Progenitor cell of endocrine pancreas (in vitro differentiated cells): ENCODE results near the gene TAS2R3. TPM values are rescaled to one million over a fixed set of nuclear protein-coding genes. Genes with fewer than 3 reads are reported as not detected.
A peak's percentile ranks its signal among the peaks of the same experiment; 100 is the strongest.
"Not testable (repeated sequence)": the region's sequence is repeated elsewhere in the genome, so short reads cannot be mapped to it uniquely, and the experiment has no call there.

Experiments
- DNase-seq: peaks from one replicate; pipeline ENCODE4 v3.0.0; 2021; ENCODE audit warnings: low spot score; ENCODE audit not compliant: unreplicated experiment
- H3K27ac Mint-ChIP-seq: 2 replicates; pipeline ENCODE4 v1.8.0; 2021; ENCODE audit warnings: mild to moderate bottlenecking, moderate library complexity, mixed read lengths
- H3K27me3 Mint-ChIP-seq: 2 replicates; pipeline ENCODE4 v1.8.0; 2021; ENCODE audit warnings: mixed read lengths
- H3K36me3 Mint-ChIP-seq: 2 replicates; pipeline ENCODE4 v1.8.0; 2022; ENCODE audit warnings: mixed read lengths; ENCODE audit not compliant: insufficient read depth
- H3K4me1 Mint-ChIP-seq: 2 replicates; pipeline ENCODE4 v1.8.0; 2021; ENCODE audit warnings: low read depth, mixed read lengths
- H3K4me3 Mint-ChIP-seq: 2 replicates; pipeline ENCODE4 v1.8.0; 2021; ENCODE audit warnings: low read depth, mild to moderate bottlenecking, moderate library complexity, mixed read lengths
- H3K9me3 Mint-ChIP-seq: 2 replicates; pipeline ENCODE4 v1.8.0; 2021; ENCODE audit warnings: low read depth, mixed read lengths
- CTCF ChIP-seq: fragments of 200-600 bp; sonication (generic); IDR thresholded peaks from one replicate; pipeline ENCODE4 v1.5.0; 2021; ENCODE audit warnings: antibody characterized with exemption, mild to moderate bottlenecking; ENCODE audit not compliant: unreplicated experiment
- total RNA-seq: library from RNA; stranded (reverse); gene quantifications from 2 replicates; pipeline ENCODE4 v1.2.1, GENCODE V29; 2021

Gene TAS2R3
- total RNA-seq, 1 donor from 2014 or later = 3.1 TPM

GRCh38 chr7:141738592-141739013 is 25.3 kb upstream of the TAS2R3 start:
- peaks cover 11% of the 10 kb centered on the region for H3K36me3 Mint-ChIP-seq
- no peak for TF ChIP-seq CTCF
- H3K27me3 Mint-ChIP-seq = no peaks in the 10 kb centered on the region
- H3K27ac Mint-ChIP-seq = peak overlapping the region; percentile 99
- DNase-seq = no peak
- no peaks in the 10 kb centered on the region for H3K9me3 Mint-ChIP-seq
- H3K4me1 Mint-ChIP-seq = peaks cover 16% of the 10 kb centered on the region
- H3K4me3 Mint-ChIP-seq = peak overlapping the region; percentile 98

GRCh38 chr7:141739250-141739649 is 24.6 kb upstream of the TAS2R3 start:
- H3K27ac Mint-ChIP-seq = peak overlapping the region; percentile 71
- H3K4me1 Mint-ChIP-seq = peaks cover 16% of the 10 kb centered on the region
- TF ChIP-seq CTCF = no peak
- H3K9me3 Mint-ChIP-seq = no peaks in the 10 kb centered on the region
- peak overlapping the region; percentile 98 for H3K4me3 Mint-ChIP-seq
- H3K27me3 Mint-ChIP-seq = no peaks in the 10 kb centered on the region
- H3K36me3 Mint-ChIP-seq = peaks cover 16% of the 10 kb centered on the region
- DNase-seq = no peak

- peaks cover 31% of the 10 kb centered on the region for H3K36me3 Mint-ChIP-seq
- TF ChIP-seq CTCF = no peak
- no peak for DNase-seq
- H3K27ac Mint-ChIP-seq = no peak overlapping the region
- no peaks in the 10 kb centered on the region for H3K9me3 Mint-ChIP-seq
- H3K27me3 Mint-ChIP-seq = no peaks in the 10 kb centered on the region
- no peak overlapping the region for H3K4me3 Mint-ChIP-seq
- H3K4me1 Mint-ChIP-seq = peaks cover 14% of the 10 kb centered on the region
These were observed 21.7 kb upstream of the TAS2R3 start for GRCh38 chr7:141742229-141742628.

DNA sequence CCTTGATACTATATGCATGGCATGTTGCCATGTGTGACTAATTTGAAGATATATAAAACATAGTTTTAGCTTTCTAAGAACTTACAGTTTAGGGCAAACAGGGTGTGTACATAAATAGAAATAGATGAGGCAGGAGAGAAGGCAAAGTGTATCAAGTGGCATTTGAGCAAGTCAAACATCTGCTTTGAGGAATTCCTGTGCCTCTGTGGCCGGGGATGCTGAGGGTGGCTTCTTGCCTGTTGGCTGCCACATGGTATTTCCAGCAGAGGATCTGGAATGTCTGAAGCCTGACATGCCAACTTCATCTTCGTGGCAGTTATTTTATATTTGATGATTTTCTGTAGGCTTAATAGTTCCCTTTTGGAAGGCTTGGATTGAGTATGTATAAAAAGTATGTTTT is 19.8 kb upstream of the TAS2R3 start:
- no peak for DNase-seq
- no peak overlapping the region for H3K4me3 Mint-ChIP-seq
- H3K36me3 Mint-ChIP-seq = peaks cover 38% of the 10 kb centered on the region
- no peak overlapping the region for H3K27ac Mint-ChIP-seq
- peaks cover 8% of the 10 kb centered on the region for H3K4me1 Mint-ChIP-seq
- no peak for TF ChIP-seq CTCF
- no peaks in the 10 kb centered on the region for H3K9me3 Mint-ChIP-seq
- H3K27me3 Mint-ChIP-seq = no peaks in the 10 kb centered on the region

DNA sequence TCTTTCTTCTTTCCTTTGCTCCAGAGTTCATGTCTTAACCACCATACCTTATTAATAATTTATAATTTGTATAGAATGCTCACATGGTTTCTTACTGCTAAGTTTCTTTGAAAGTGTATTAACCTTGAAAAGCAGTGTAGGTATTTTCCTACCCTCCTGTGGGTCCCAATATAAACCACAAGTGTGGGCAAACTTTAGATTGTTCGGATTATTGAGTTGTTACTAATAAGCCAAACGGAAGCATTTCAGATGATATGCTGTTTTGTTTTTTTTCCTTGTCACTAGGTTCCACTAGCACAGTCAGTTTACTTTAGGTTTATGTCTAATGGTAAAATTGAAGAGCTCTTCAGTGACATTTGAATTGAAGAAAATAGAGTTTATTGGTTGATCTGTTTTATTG is 15.5 kb upstream of the TAS2R3 start:
- no peak for TF ChIP-seq CTCF
- Mint-ChIP-seq H3K36me3 (peaks cover 69% of the 10 kb centered on the region), H3K4me3 (no peak overlapping the region), H3K4me1 (no peaks in the 10 kb centered on the region), H3K27ac (no peak overlapping the region), H3K27me3 (no peaks in the 10 kb centered on the region), H3K9me3 (peaks cover 32% of the 10 kb centered on the region)
- DNase-seq = no peak

DNA sequence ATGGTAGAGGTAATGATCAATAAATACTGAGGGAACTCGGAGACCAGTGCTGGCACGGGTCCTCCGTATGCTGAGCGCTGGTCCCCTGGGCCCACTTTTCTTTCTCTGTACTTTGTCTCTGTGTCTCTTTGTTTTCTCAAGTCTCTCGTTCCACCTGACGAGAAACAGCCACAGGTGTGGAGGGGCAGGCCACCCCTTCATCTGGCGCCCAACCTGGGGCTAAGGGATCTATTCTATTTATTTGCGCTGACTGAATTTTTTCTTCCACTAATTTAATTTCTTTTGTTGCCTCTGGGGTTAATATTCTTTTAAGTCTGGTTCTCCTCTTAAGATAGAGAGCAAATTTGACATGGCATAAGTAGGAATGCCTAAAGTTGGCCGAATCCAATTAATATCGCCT is 12.0 kb upstream of the TAS2R3 start:
- not testable (repeated sequence) for DNase-seq, H3K27ac Mint-ChIP-seq, H3K27me3 Mint-ChIP-seq, H3K4me3 Mint-ChIP-seq, H3K4me1 Mint-ChIP-seq
- H3K9me3 Mint-ChIP-seq = peaks cover 33% of the 10 kb centered on the region
- H3K36me3 Mint-ChIP-seq = peaks cover 68% of the 10 kb centered on the region
